ENCODE measurements around the gene ELFN1. TPM values are rescaled to one million over a fixed set of nuclear protein-coding genes. Genes with fewer than 3 reads are reported as not detected.

ELFN1 gene
- total RNA-seq, 1 donor from 2014 or later: 0.62 TPM

GRCh38 chr7:1779445-1779844 is 109.4 kb downstream of the ELFN1 start:
- H3K27me3 Mint-ChIP-seq (ENCODE audit: unreplicated experiment): peaks cover 24% of the 10 kb centered on the region
- H3K27ac Mint-ChIP-seq (ENCODE audit: unreplicated experiment): no peak overlapping the region
- no peaks in the 10 kb centered on the region for H3K4me1 Mint-ChIP-seq (ENCODE audit: unreplicated experiment)
- H3K4me3 Mint-ChIP-seq (ENCODE audit: unreplicated experiment): no peak overlapping the region
- TF ChIP-seq CTCF (IDR thresholded peaks at IDR 0.05): no peak
- DNase-seq (ENCODE audit: extremely low spot score, unreplicated experiment): peak; percentile 65
- peaks cover 10% of the 10 kb centered on the region for H3K9me3 Mint-ChIP-seq (ENCODE audit: unreplicated experiment)
- no peaks in the 10 kb centered on the region for H3K36me3 Mint-ChIP-seq (ENCODE audit: unreplicated experiment)

- peaks cover 16% of the 10 kb centered on the region for H3K27me3 Mint-ChIP-seq (ENCODE audit: unreplicated experiment)
Measured at GRCh38 chr7:1781369-1781768, 111.3 kb downstream of the ELFN1 start.

GRCh38 chr7:1785839-1786238 is 115.8 kb downstream of the ELFN1 start:
- no peak for TF ChIP-seq CTCF (IDR thresholded peaks at IDR 0.05)
- Mint-ChIP-seq H3K36me3 (ENCODE audit: unreplicated experiment) (no peaks in the 10 kb centered on the region), H3K27me3 (ENCODE audit: unreplicated experiment) (peaks cover 12% of the 10 kb centered on the region), H3K9me3 (ENCODE audit: unreplicated experiment) (peaks cover 6% of the 10 kb centered on the region), H3K4me3 (ENCODE audit: unreplicated experiment) (no peak overlapping the region), H3K4me1 (ENCODE audit: unreplicated experiment) (no peaks in the 10 kb centered on the region), H3K27ac (ENCODE audit: unreplicated experiment) (no peak overlapping the region)
- DNase-seq (ENCODE audit: extremely low spot score, unreplicated experiment): peak; percentile 19

More at GRCh38 chr7:1781369-1781768, 111.3 kb downstream of the ELFN1 start:
- no peaks in the 10 kb centered on the region for H3K4me1 Mint-ChIP-seq (ENCODE audit: unreplicated experiment)
- peak; percentile 69 for DNase-seq (ENCODE audit: extremely low spot score, unreplicated experiment)
- no peaks in the 10 kb centered on the region for H3K36me3 Mint-ChIP-seq (ENCODE audit: unreplicated experiment)
- TF ChIP-seq CTCF (IDR thresholded peaks at IDR 0.05): no peak
- H3K27ac Mint-ChIP-seq (ENCODE audit: unreplicated experiment): no peak overlapping the region
- H3K9me3 Mint-ChIP-seq (ENCODE audit: unreplicated experiment): peaks cover 6% of the 10 kb centered on the region
- H3K4me3 Mint-ChIP-seq (ENCODE audit: unreplicated experiment): no peak overlapping the region

GRCh38 chr7:1787241-1787640 is 117.2 kb downstream of the ELFN1 start:
- Mint-ChIP-seq H3K9me3 (ENCODE audit: unreplicated experiment) (peaks cover 10% of the 10 kb centered on the region), H3K4me3 (ENCODE audit: unreplicated experiment) (no peak overlapping the region), H3K36me3 (ENCODE audit: unreplicated experiment) (no peaks in the 10 kb centered on the region), H3K4me1 (ENCODE audit: unreplicated experiment) (no peaks in the 10 kb centered on the region), H3K27me3 (ENCODE audit: unreplicated experiment) (peaks cover 12% of the 10 kb centered on the region), H3K27ac (ENCODE audit: unreplicated experiment) (no peak overlapping the region)
- DNase-seq (ENCODE audit: extremely low spot score, unreplicated experiment): peak; percentile 67
- TF ChIP-seq CTCF (IDR thresholded peaks at IDR 0.05): no peak

GRCh38 chr7:1787681-1788235 is 117.7 kb downstream of the ELFN1 start:
- Mint-ChIP-seq H3K4me1 (ENCODE audit: unreplicated experiment) (no peaks in the 10 kb centered on the region), H3K4me3 (ENCODE audit: unreplicated experiment) (no peak overlapping the region), H3K36me3 (ENCODE audit: unreplicated experiment) (no peaks in the 10 kb centered on the region), H3K27me3 (ENCODE audit: unreplicated experiment) (peaks cover 12% of the 10 kb centered on the region), H3K9me3 (ENCODE audit: unreplicated experiment) (peaks cover 10% of the 10 kb centered on the region), H3K27ac (ENCODE audit: unreplicated experiment) (no peak overlapping the region)
- peak; percentile 66 for DNase-seq (ENCODE audit: extremely low spot score, unreplicated experiment)
- TF ChIP-seq CTCF (IDR thresholded peaks at IDR 0.05): no peak

Data from osteocyte (in vitro differentiated cells).